Measurements from ENCODE around the gene B3GAT3. TPM values are rescaled to one million over a fixed set of nuclear protein-coding genes. Genes with fewer than 3 reads are reported as not detected.
"Not testable (repeated sequence)": the region's sequence is repeated elsewhere in the genome, so short reads cannot be mapped to it uniquely, and the experiment has no call there.

The B3GAT3 gene
- total and polyA plus RNA-seq, 5 donors from 2014 or later, result 34.3 to 57.5 (median 36.0) TPM

GRCh38 chr11:62632492-62632891 lies 10.7 kb upstream of the B3GAT3 start:
- H3K36me3 Mint-ChIP-seq, result peaks cover 52% of the 10 kb centered on the region
- Histone ChIP-seq H3K27ac (ENCODE audit: insufficient read depth, low read length, poor library complexity, severe bottlenecking) (no peak overlapping the region), H3K4me1 (ENCODE audit: control insufficient read depth, insufficient read depth, low read length, poor library complexity, severe bottlenecking) (peaks cover 4% of the 10 kb centered on the region), H3K27me3 (ENCODE audit: control insufficient read depth, insufficient read depth, low read length) (no peaks in the 10 kb centered on the region), H3K9me3 (ENCODE audit: control insufficient read depth in 2 of 2, low read length in 2 of 2) (no peaks in the 10 kb centered on the region), H3K36me3 (ENCODE audit: control insufficient read depth, insufficient read depth, low read length) (peaks cover 83% of the 10 kb centered on the region), H3K4me3 (ENCODE audit: low read depth, low read length) (no peak overlapping the region)
- H3K27ac Mint-ChIP-seq, result peak overlapping the region in 1 of 3 donors; percentile 81
- no peaks in the 10 kb centered on the region for H3K9me3 Mint-ChIP-seq
- DNase-seq, result no peak
- no peak for ATAC-seq (ENCODE audit: low read depth in 2 of 2)
- no peaks in the 10 kb centered on the region for H3K27me3 Mint-ChIP-seq
- H3K4me3 Mint-ChIP-seq, result no peak overlapping the region
- H3K4me1 Mint-ChIP-seq, result peaks cover 0 to 30% (median 13%) of the 10 kb centered on the region in 4 donors

DNA sequence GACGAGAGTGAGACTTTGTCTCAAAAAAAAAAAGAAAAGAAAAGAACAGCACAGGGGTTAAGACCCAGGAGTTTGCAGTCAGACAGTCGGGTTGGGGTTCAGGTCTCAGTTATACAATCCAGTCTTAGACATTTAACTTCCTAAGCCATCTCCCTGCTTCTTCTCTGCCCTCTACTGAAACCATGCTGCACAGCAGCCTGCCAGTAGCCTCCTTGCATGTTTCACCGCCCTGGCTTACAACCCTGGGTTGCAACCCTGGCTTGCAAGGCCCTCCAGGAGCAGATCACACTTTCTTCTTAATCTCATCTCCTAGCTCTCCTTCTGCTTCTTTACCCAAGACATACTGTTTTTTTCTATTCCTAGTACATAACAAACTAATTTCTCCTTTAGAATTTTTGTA lies 5.9 kb upstream of the B3GAT3 start:
- Histone ChIP-seq H3K36me3 (ENCODE audit: control insufficient read depth, insufficient read depth, low read length) (peaks cover 72% of the 10 kb centered on the region), H3K27ac (ENCODE audit: insufficient read depth, low read length, poor library complexity, severe bottlenecking) (no peak overlapping the region), H3K4me1 (ENCODE audit: control insufficient read depth, insufficient read depth, low read length, poor library complexity, severe bottlenecking) (no peaks in the 10 kb centered on the region), H3K27me3 (ENCODE audit: control insufficient read depth, insufficient read depth, low read length) (no peaks in the 10 kb centered on the region), H3K4me3 (ENCODE audit: low read depth, low read length) (no peak overlapping the region), H3K9me3 (ENCODE audit: control insufficient read depth in 2 of 2, low read length in 2 of 2) (no peaks in the 10 kb centered on the region)
- peaks cover 49% of the 10 kb centered on the region for H3K36me3 Mint-ChIP-seq
- H3K9me3 Mint-ChIP-seq, result no peaks in the 10 kb centered on the region
- no peaks in the 10 kb centered on the region for H3K27me3 Mint-ChIP-seq
- peak overlapping the region in 2 of 4 donors; percentile 40 to 51 for H3K4me3 Mint-ChIP-seq
- no peak for ATAC-seq (ENCODE audit: low read depth in 2 of 2)
- peak overlapping the region in 1 of 3 donors; percentile 90 for H3K27ac Mint-ChIP-seq
- peaks cover 0 to 7% (median 6%) of the 10 kb centered on the region in 4 donors for H3K4me1 Mint-ChIP-seq
- no peak for DNase-seq

GRCh38 chr11:62622476-62623089 lies 797 bp upstream of the B3GAT3 start:
- peaks cover 7 to 28% (median 16%) of the 10 kb centered on the region in 4 donors for H3K4me1 Mint-ChIP-seq
- no peak for DNase-seq

DNA sequence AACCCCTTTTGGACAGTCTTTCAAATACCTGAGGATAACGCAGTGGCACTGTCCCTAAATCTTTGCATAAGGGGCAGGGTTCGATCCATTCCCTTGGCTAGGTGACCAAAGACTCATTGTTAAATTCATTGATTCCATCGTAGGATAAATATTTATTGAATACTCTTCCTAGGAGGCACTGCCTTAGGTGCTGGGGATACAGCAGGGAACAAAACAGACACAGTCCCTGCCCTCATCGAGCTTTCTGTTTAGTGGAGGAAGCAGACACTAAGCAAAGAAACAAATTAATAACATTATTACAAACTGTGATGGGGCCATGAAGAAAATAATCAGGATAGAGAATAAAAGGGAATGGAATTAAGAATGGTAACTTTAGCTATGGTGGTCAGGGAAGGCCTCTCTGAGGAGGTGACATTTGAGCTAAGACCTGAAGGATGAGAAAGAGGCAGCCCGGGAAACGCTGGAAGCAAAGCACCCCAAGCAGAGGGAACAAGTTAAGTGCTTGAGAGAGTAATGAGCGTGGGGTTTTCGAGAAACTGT lies 689 bp downstream of the B3GAT3 start:
- DNase-seq (no peak), ATAC-seq (ENCODE audit: low read depth in 2 of 2) (no peak)
- Mint-ChIP-seq H3K9me3 (no peaks in the 10 kb centered on the region), H3K36me3 (peaks cover 18% of the 10 kb centered on the region), H3K27me3 (no peaks in the 10 kb centered on the region), H3K4me1 (peaks cover 7 to 31% (median 18%) of the 10 kb centered on the region in 4 donors), H3K4me3 (peak overlapping the region; percentile 93 to 99 (median 96)), H3K27ac (peak overlapping the region; percentile 90 to 96 (median 96))
- Histone ChIP-seq H3K36me3 (ENCODE audit: control insufficient read depth, insufficient read depth, low read length) (peaks cover 11% of the 10 kb centered on the region), H3K4me3 (ENCODE audit: low read depth, low read length) (peak overlapping the region; percentile 85), H3K27me3 (ENCODE audit: control insufficient read depth, insufficient read depth, low read length) (no peaks in the 10 kb centered on the region), H3K27ac (ENCODE audit: insufficient read depth, low read length, poor library complexity, severe bottlenecking) (peak overlapping the region; percentile 96), H3K9me3 (ENCODE audit: control insufficient read depth in 2 of 2, low read length in 2 of 2) (no peaks in the 10 kb centered on the region), H3K4me1 (ENCODE audit: control insufficient read depth, insufficient read depth, low read length, poor library complexity, severe bottlenecking) (peaks cover 22% of the 10 kb centered on the region)

More at GRCh38 chr11:62622476-62623089, 797 bp upstream of the B3GAT3 start:
- peak overlapping the region; percentile 92 to 95 (median 95) for H3K4me3 Mint-ChIP-seq
- peak overlapping the region; percentile 96 for H3K27ac ChIP-seq (ENCODE audit: insufficient read depth, low read length, poor library complexity, severe bottlenecking)
- H3K4me3 ChIP-seq (ENCODE audit: low read depth, low read length), result peak overlapping the region; percentile 10
- H3K36me3 ChIP-seq (ENCODE audit: control insufficient read depth, insufficient read depth, low read length), result peaks cover 26% of the 10 kb centered on the region
- no peaks in the 10 kb centered on the region for H3K9me3 ChIP-seq (ENCODE audit: control insufficient read depth in 2 of 2, low read length in 2 of 2)
- H3K9me3 Mint-ChIP-seq, result no peaks in the 10 kb centered on the region
- H3K27ac Mint-ChIP-seq, result peak overlapping the region; percentile 96 to 99 (median 99)
- no peaks in the 10 kb centered on the region for H3K27me3 ChIP-seq (ENCODE audit: control insufficient read depth, insufficient read depth, low read length)
- peaks cover 22% of the 10 kb centered on the region for H3K4me1 ChIP-seq (ENCODE audit: control insufficient read depth, insufficient read depth, low read length, poor library complexity, severe bottlenecking)
- H3K27me3 Mint-ChIP-seq, result no peaks in the 10 kb centered on the region
- peaks cover 24% of the 10 kb centered on the region for H3K36me3 Mint-ChIP-seq
- no peak for ATAC-seq (ENCODE audit: low read depth in 2 of 2)

DNA sequence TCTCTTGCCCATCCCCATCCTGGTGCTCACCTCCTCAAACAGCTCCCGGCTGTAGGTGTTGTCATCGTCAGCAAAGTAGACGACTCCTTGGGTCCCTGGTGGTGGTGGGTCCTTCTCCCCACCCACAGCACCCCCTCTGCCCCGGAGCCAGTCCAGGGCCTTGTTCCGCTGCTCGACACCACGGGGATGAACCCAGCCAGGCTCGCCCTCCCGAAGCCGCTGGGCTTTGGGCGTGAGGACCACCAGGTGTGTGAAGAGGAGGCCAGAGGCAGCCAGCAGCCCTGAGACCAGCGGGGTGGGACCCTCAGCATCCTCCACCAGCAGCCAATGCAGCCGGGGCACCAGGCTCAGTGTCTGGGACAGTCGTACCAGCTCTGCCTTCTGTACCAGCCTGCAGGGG lies 4.8 kb downstream of the B3GAT3 start:
- H3K9me3 Mint-ChIP-seq; H3K27me3 ChIP-seq (ENCODE audit: control insufficient read depth, insufficient read depth, low read length); H3K27me3 Mint-ChIP-seq; H3K27ac ChIP-seq (ENCODE audit: insufficient read depth, low read length, poor library complexity, severe bottlenecking); ATAC-seq (ENCODE audit: low read depth in 2 of 2); DNase-seq; H3K36me3 Mint-ChIP-seq; H3K4me3 ChIP-seq (ENCODE audit: low read depth, low read length); H3K36me3 ChIP-seq (ENCODE audit: control insufficient read depth, insufficient read depth, low read length); H3K9me3 ChIP-seq (ENCODE audit: control insufficient read depth in 2 of 2, low read length in 2 of 2): not testable (repeated sequence)
- peak overlapping the region in 1 of 3 donors; percentile 69 for H3K27ac Mint-ChIP-seq
- H3K4me1 Mint-ChIP-seq, result peaks cover 7 to 48% (median 25%) of the 10 kb centered on the region in 4 donors
- peaks cover 31% of the 10 kb centered on the region for H3K4me1 ChIP-seq (ENCODE audit: control insufficient read depth, insufficient read depth, low read length, poor library complexity, severe bottlenecking)
- peak overlapping the region in 1 of 4 donors; percentile 47 for H3K4me3 Mint-ChIP-seq

DNA sequence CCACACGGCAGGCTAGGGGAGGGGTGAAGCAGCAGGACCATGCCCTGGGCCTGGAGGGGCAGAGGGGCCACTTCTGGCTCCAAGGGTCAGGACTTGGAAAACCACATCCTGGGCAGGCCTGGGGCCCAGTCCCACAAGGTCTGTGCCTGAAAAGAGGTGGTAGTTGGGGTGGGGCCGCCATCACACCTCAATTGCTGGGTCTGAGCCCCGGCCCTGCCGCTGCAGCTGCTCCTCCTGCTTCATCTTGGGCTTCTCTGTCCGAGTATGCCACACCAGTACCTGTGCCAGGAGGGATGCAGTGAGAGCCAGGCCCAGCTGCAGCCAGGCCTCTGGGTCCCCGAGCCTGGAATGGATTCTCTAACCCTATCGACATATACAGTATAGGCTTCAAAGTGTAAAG lies 6.3 kb downstream of the B3GAT3 start:
- peaks cover 0 to 49% (median 19%) of the 10 kb centered on the region in 4 donors for H3K4me1 Mint-ChIP-seq
- no peak overlapping the region for H3K27ac Mint-ChIP-seq
- no peaks in the 10 kb centered on the region for H3K9me3 Mint-ChIP-seq
- ATAC-seq (ENCODE audit: low read depth in 2 of 2), result no peak
- Histone ChIP-seq H3K4me1 (ENCODE audit: control insufficient read depth, insufficient read depth, low read length, poor library complexity, severe bottlenecking) (peaks cover 34% of the 10 kb centered on the region), H3K27ac (ENCODE audit: insufficient read depth, low read length, poor library complexity, severe bottlenecking) (no peak overlapping the region), H3K36me3 (ENCODE audit: control insufficient read depth, insufficient read depth, low read length) (no peaks in the 10 kb centered on the region), H3K4me3 (ENCODE audit: low read depth, low read length) (no peak overlapping the region), H3K27me3 (ENCODE audit: control insufficient read depth, insufficient read depth, low read length) (no peaks in the 10 kb centered on the region), H3K9me3 (ENCODE audit: control insufficient read depth in 2 of 2, low read length in 2 of 2) (no peaks in the 10 kb centered on the region)
- H3K36me3 Mint-ChIP-seq, result peaks cover 10% of the 10 kb centered on the region
- H3K4me3 Mint-ChIP-seq, result no peak overlapping the region
- no peak for DNase-seq
- no peaks in the 10 kb centered on the region for H3K27me3 Mint-ChIP-seq

DNA sequence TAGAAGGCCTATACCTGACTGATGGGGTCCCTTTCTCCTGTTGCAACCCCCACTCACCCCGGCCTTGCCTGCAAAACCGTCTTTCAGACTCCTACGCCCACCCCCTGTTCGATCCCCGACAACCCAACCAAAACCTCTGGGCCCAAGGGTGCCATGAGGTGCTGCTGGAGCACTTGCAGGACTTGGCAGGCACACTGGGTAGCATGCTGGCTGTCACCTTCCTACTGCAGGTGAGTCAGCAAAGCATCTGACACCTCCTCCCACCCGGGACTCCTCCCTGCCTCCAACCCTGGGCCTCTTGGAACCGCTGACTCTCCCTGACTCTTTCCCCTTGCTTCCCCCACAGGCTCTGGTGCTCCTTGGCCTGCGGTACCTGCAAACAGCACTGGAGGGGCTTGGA lies 7.5 kb downstream of the B3GAT3 start:
- Histone ChIP-seq H3K4me3 (ENCODE audit: low read depth, low read length) (no peak overlapping the region), H3K9me3 (ENCODE audit: control insufficient read depth in 2 of 2, low read length in 2 of 2) (no peaks in the 10 kb centered on the region), H3K27me3 (ENCODE audit: control insufficient read depth, insufficient read depth, low read length) (no peaks in the 10 kb centered on the region), H3K4me1 (ENCODE audit: control insufficient read depth, insufficient read depth, low read length, poor library complexity, severe bottlenecking) (peaks cover 31% of the 10 kb centered on the region), H3K36me3 (ENCODE audit: control insufficient read depth, insufficient read depth, low read length) (peaks cover 3% of the 10 kb centered on the region), H3K27ac (ENCODE audit: insufficient read depth, low read length, poor library complexity, severe bottlenecking) (no peak overlapping the region)
- ATAC-seq (ENCODE audit: low read depth in 2 of 2), result no peak
- Mint-ChIP-seq H3K27ac (peak overlapping the region; percentile 61 to 94 (median 87)), H3K27me3 (no peaks in the 10 kb centered on the region), H3K36me3 (peaks cover 14% of the 10 kb centered on the region), H3K4me3 (peak overlapping the region; percentile 75 to 93 (median 82)), H3K9me3 (no peaks in the 10 kb centered on the region), H3K4me1 (peaks cover 0 to 50% (median 22%) of the 10 kb centered on the region in 4 donors)
- no peak for DNase-seq

All from CD4-positive, CD25-positive, alpha-beta regulatory T cell (primary cell).